H9 (cell line): ENCODE data around the gene SIGLEC5. TPM values are rescaled to one million over a fixed set of nuclear protein-coding genes. Genes with fewer than 3 reads are reported as not detected.

ENCODE experiments used
- DNase-seq: peaks from one replicate; pipeline ENCODE4 v3.0.0-alpha.2; 2017
- H2AFZ ChIP-seq: one replicate; pipeline ENCODE4 v1.6.1; 2013; ENCODE audit warnings: mild to moderate bottlenecking, low read length, control low read depth, moderate library complexity
- H2AK5ac ChIP-seq: 2 replicates; pipeline ENCODE4 v1.6.1; 2013; ENCODE audit warnings: low read length, control low read depth, mixed read lengths; ENCODE audit not compliant: insufficient read length
- H2BK120ac ChIP-seq: one replicate; pipeline ENCODE4 v1.6.1; 2013; ENCODE audit warnings: low read depth, mild to moderate bottlenecking, low read length, control low read depth, inconsistent platforms; ENCODE audit not compliant: poor library complexity, severe bottlenecking
- H2BK12ac ChIP-seq: 2 replicates; pipeline ENCODE4 v1.6.1; 2013; ENCODE audit warnings: low read length, control low read depth, mixed read lengths, low read depth; ENCODE audit not compliant: insufficient read length
- H2BK15ac ChIP-seq: 2 replicates; pipeline ENCODE4 v1.6.1; 2013; ENCODE audit warnings: low read depth, low read length, control low read depth
- H2BK20ac ChIP-seq: one replicate; pipeline ENCODE4 v1.6.1; 2013; ENCODE audit warnings: low read depth, mild to moderate bottlenecking, low read length, control low read depth, inconsistent platforms; ENCODE audit not compliant: poor library complexity, severe bottlenecking
- H2BK5ac ChIP-seq: 2 replicates; pipeline ENCODE4 v1.6.1; 2013; ENCODE audit warnings: low read length, control low read depth, mixed read lengths; ENCODE audit not compliant: insufficient read length
- H3K14ac ChIP-seq: 2 replicates; pipeline ENCODE4 v1.6.1; 2013; ENCODE audit warnings: low read length, control low read depth; ENCODE audit not compliant: insufficient read depth
- H3K18ac ChIP-seq: 2 replicates; pipeline ENCODE4 v1.6.1; 2013; ENCODE audit warnings: low read depth, mild to moderate bottlenecking, mixed read lengths, low read length, control low read depth; ENCODE audit not compliant: insufficient read length
- H3K23ac ChIP-seq: 2 replicates; pipeline ENCODE4 v1.6.1; 2013; ENCODE audit warnings: low read length, control low read depth, mixed read lengths, low read depth; ENCODE audit not compliant: insufficient read length
- H3K23me2 ChIP-seq: 2 replicates; pipeline ENCODE4 v1.6.1; 2013; ENCODE audit warnings: low read depth, mild to moderate bottlenecking, mixed read lengths, low read length, control low read depth; ENCODE audit not compliant: insufficient read length, poor library complexity, severe bottlenecking
- H3K27ac ChIP-seq: 2 replicates; pipeline ENCODE4 v1.5.1; 2013; ENCODE audit warnings: low read length, control low read depth, mixed read lengths, low read depth; ENCODE audit not compliant: insufficient read length
- H3K27me3 ChIP-seq: 2 replicates; pipeline ENCODE4 v1.6.1; 2013; ENCODE audit warnings: low read length, control low read depth, inconsistent platforms; ENCODE audit not compliant: insufficient read depth
- H3K4ac ChIP-seq: 2 replicates; pipeline ENCODE4 v1.6.1; 2013; ENCODE audit warnings: low read depth, mild to moderate bottlenecking, control low read depth, inconsistent platforms, low read length, moderate library complexity
- H3K4me1 ChIP-seq: 2 replicates; pipeline ENCODE4 v1.6.1; 2013; ENCODE audit warnings: low read length, control low read depth, inconsistent platforms; ENCODE audit not compliant: insufficient read depth
- H3K4me2 ChIP-seq: 2 replicates; pipeline ENCODE4 v1.6.1; 2013; ENCODE audit warnings: low read length, control low read depth, mixed read lengths; ENCODE audit not compliant: insufficient read length, insufficient read depth
- H3K56ac ChIP-seq: 2 replicates; pipeline ENCODE4 v1.6.1; 2013; ENCODE audit warnings: low read depth, mild to moderate bottlenecking, mixed read lengths, low read length, control low read depth; ENCODE audit not compliant: insufficient read length
- H3K79me1 ChIP-seq: 2 replicates; pipeline ENCODE4 v1.6.1; 2013; ENCODE audit warnings: low read depth, mild to moderate bottlenecking, moderate library complexity, low read length, control low read depth, inconsistent platforms; ENCODE audit not compliant: insufficient read depth, poor library complexity, severe bottlenecking
- H3K79me2 ChIP-seq: 2 replicates; pipeline ENCODE4 v1.6.1; 2013; ENCODE audit warnings: low read length, control low read depth, inconsistent platforms; ENCODE audit not compliant: insufficient read depth
- H3K9ac ChIP-seq: 2 replicates; pipeline ENCODE4 v1.6.1; 2013; ENCODE audit warnings: low read length, control low read depth, mixed read lengths; ENCODE audit not compliant: insufficient read length; ENCODE audit errors: extremely low read depth
- H3K9me3 ChIP-seq: one replicate; pipeline ENCODE4 v1.6.1; 2013; ENCODE audit warnings: low read depth, low read length, inconsistent platforms; ENCODE audit not compliant: control insufficient read depth
- H3T11ph ChIP-seq: one replicate; pipeline ENCODE4 v1.6.1; 2013; ENCODE audit warnings: mild to moderate bottlenecking, low read length, control low read depth, inconsistent platforms
- H4K20me1 ChIP-seq: one replicate; pipeline ENCODE4 v1.6.1; 2013; ENCODE audit not compliant: control insufficient read depth, insufficient read length, insufficient read depth
- H4K5ac ChIP-seq: 2 replicates; pipeline ENCODE4 v1.6.1; 2013; ENCODE audit warnings: low read depth, mild to moderate bottlenecking, mixed read lengths, low read length, control low read depth; ENCODE audit not compliant: insufficient read length
- H4K8ac ChIP-seq: replicated peaks from 2 replicates; pipeline ENCODE4 v1.6.1; 2013; ENCODE audit warnings: low read length, control low read depth, mixed read lengths, low read depth; ENCODE audit not compliant: insufficient read length
- H4K91ac ChIP-seq: 2 replicates; pipeline ENCODE4 v1.6.1; 2013; ENCODE audit warnings: low read depth, mild to moderate bottlenecking, moderate library complexity, mixed read lengths, low read length, control low read depth; ENCODE audit not compliant: insufficient read length
- H3K27ac Mint-ChIP-seq, 3 experiments: 2 replicates in 2 of 3; 3 replicates in 1 of 3; pipeline ENCODE4 v1.8.0; 2020 to 2021; ENCODE audit warnings: mixed read lengths in 3 of 3, mild to moderate bottlenecking in 1 of 3, moderate library complexity in 1 of 3
- H3K27me3 Mint-ChIP-seq: 2 replicates; pipeline ENCODE4 v1.8.0; 2021; ENCODE audit warnings: low read depth, mild to moderate bottlenecking, moderate library complexity, mixed read lengths
- H3K36me3 Mint-ChIP-seq, 3 experiments: 2 replicates in 2 of 3; 3 replicates in 1 of 3; pipeline ENCODE4 v1.8.0; 2020 to 2021; ENCODE audit warnings: low read depth in 3 of 3, mixed read lengths in 3 of 3; ENCODE audit not compliant: insufficient read depth in 1 of 3
- H3K4me1 Mint-ChIP-seq, 2 experiments: 2 replicates each; pipeline ENCODE4 v1.8.0; 2020; ENCODE audit warnings: mixed read lengths in 2 of 2
- H3K4me3 Mint-ChIP-seq, 2 experiments: 2 replicates in 1 of 2; 3 replicates in 1 of 2; pipeline ENCODE4 v1.8.0; 2020 to 2021; ENCODE audit warnings: mild to moderate bottlenecking in 2 of 2, mixed read lengths in 2 of 2, moderate library complexity in 1 of 2
- H3K9me3 Mint-ChIP-seq, 2 experiments: 2 replicates in 1 of 2; 3 replicates in 1 of 2; pipeline ENCODE4 v1.8.0; 2020; ENCODE audit warnings: mild to moderate bottlenecking in 2 of 2, mixed read lengths in 2 of 2, moderate library complexity in 1 of 2
- WGBS: extraction: QIAGEN DNeasy Blood & Tissue Kit; methylation state at CpG from one replicate; pipeline ENCODE4 v1.1.7; 2013; ENCODE audit warnings: missing lambda C conversion rate, low lambda C conversion rate, mixed read lengths; ENCODE audit not compliant: insufficient read length; ENCODE audit errors: extremely low coverage; 5-methylcytosine and 5-hydroxymethylcytosine counted together
- total RNA-seq: library from RNA; stranded (reverse); gene quantifications from 2 replicates; pipeline ENCODE4 v1.2.1, GENCODE V29; 2021
- TF ChIP-seq, protein P1 (sequence below): fragments of 200-600 bp; sonication (generic); conservative IDR thresholded peaks from 3 replicates; pipeline ENCODE4 v1.8.0; 2021; ENCODE audit warnings: antibody characterized with exemption, mild to moderate bottlenecking

SIGLEC5 gene
- total RNA-seq, 1 experiment from 2014 or later = not detected

DNA sequence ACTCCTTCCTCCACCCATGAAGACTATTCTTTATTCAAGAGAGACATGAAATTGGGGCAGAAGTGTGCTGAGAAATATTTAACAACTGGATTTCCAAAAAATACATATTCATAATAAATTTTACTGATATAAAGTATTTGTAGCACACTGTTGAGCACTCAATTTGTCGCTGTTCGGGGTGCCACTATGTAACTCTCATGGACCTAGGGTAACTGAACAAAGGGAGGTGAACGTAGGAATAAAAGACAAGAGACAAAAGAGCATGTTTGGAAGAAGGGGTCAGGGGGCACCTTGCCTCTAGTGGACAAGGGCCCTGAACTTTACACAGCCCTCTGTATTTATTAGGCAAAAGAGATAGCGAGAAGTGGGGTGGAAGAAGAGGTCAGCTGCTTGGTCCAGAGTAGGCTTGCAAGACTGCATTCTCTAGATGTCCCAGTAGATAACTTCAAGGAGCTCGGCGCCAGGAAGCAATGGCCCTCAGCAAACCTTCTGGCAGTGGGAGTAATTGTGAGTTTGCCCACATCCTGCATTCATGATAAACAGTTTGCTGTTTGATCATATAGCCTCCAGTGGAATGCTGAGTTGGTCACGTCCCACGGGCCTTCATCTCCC is 63.6 kb downstream of the SIGLEC5 start:
- no peak overlapping the region for H2BK20ac ChIP-seq
- no peak overlapping the region for H4K5ac ChIP-seq
- H3K14ac ChIP-seq = no peak overlapping the region
- no peak overlapping the region for H3K9ac ChIP-seq
- H2BK12ac ChIP-seq = no peak overlapping the region
- no peak overlapping the region for H2AFZ ChIP-seq
- H4K91ac ChIP-seq = no peak overlapping the region
- H3K27me3 ChIP-seq = no peaks in the 10 kb centered on the region
- no peak overlapping the region for H2BK120ac ChIP-seq
- peaks cover 58% of the 10 kb centered on the region for H3K27me3 Mint-ChIP-seq
- H4K8ac ChIP-seq = no peak overlapping the region
- H2BK5ac ChIP-seq = no peak overlapping the region
- no peaks in the 10 kb centered on the region; a peak in 1 of 7 replicates for H3K36me3 Mint-ChIP-seq
- H3K9me3 Mint-ChIP-seq = peaks cover 3 to 56% of the 10 kb centered on the region in 2 experiments
- TF ChIP-seq, protein P1, sequence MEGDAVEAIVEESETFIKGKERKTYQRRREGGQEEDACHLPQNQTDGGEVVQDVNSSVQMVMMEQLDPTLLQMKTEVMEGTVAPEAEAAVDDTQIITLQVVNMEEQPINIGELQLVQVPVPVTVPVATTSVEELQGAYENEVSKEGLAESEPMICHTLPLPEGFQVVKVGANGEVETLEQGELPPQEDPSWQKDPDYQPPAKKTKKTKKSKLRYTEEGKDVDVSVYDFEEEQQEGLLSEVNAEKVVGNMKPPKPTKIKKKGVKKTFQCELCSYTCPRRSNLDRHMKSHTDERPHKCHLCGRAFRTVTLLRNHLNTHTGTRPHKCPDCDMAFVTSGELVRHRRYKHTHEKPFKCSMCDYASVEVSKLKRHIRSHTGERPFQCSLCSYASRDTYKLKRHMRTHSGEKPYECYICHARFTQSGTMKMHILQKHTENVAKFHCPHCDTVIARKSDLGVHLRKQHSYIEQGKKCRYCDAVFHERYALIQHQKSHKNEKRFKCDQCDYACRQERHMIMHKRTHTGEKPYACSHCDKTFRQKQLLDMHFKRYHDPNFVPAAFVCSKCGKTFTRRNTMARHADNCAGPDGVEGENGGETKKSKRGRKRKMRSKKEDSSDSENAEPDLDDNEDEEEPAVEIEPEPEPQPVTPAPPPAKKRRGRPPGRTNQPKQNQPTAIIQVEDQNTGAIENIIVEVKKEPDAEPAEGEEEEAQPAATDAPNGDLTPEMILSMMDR = no peak
- DNase-seq = no peak
- no peak overlapping the region for H3T11ph ChIP-seq
- H3K4me3 Mint-ChIP-seq = no peak overlapping the region
- no peaks in the 10 kb centered on the region; the same call in 1 of the 2 replicates for H3K79me2 ChIP-seq
- no peak overlapping the region for H3K4me2 ChIP-seq
- H3K27ac Mint-ChIP-seq = no peak overlapping the region
- no peaks in the 10 kb centered on the region for H3K9me3 ChIP-seq
- H3K23ac ChIP-seq = no peak overlapping the region
- no peaks in the 10 kb centered on the region for H3K4me1 ChIP-seq
- H3K4ac ChIP-seq = no peak overlapping the region
- no peak overlapping the region for H3K27ac ChIP-seq
- H4K20me1 ChIP-seq = no peaks in the 10 kb centered on the region
- H2BK15ac ChIP-seq = no peak overlapping the region
- H2AK5ac ChIP-seq = no peak overlapping the region
- H3K18ac ChIP-seq = no peak overlapping the region
- peaks cover under 1 to 4% of the 10 kb centered on the region in 2 experiments for H3K4me1 Mint-ChIP-seq
- H3K79me1 ChIP-seq = no peaks in the 10 kb centered on the region
- no CpG with 5 or more reads among the region's 8 CpGs for WGBS
- H3K23me2 ChIP-seq = peaks cover 2% of the 10 kb centered on the region
- H3K56ac ChIP-seq = no peak overlapping the region
